ENCODE measurements around the gene HIVEP3.

Gene HIVEP3

GRCh38 chr1:41650028-41650880 is 268.5 kb downstream of the HIVEP3 start:
- POLR2A ChIA-PET, result no interaction called here
- Histone ChIP-seq H3K36me3 (ENCODE audit: control insufficient read depth in 4 of 4, insufficient read depth in 4 of 4, low read length in 3 of 4) (no peaks in the 10 kb centered on the region), H3K27ac (ENCODE audit: insufficient read depth in 1 of 2, low read depth in 1 of 2, low read length in 2 of 2, poor library complexity in 1 of 2, severe bottlenecking in 2 of 2) (no peak overlapping the region), H3K27me3 (replicated peaks in 2 of 5; ENCODE audit: control insufficient read depth in 4 of 5, insufficient read depth in 5 of 5, low read length in 4 of 5) (no peaks in the 10 kb centered on the region), H3K4me3 (ENCODE audit: control insufficient read depth in 1 of 7, extremely low read depth in 1 of 7, insufficient read depth in 4 of 7, low read depth in 2 of 7, low read length in 6 of 7) (no peak overlapping the region), H3K9me3 (ENCODE audit: control extremely low read depth in 1 of 5, control insufficient read depth in 4 of 5, insufficient read depth in 2 of 5, low read depth in 1 of 5, low read length in 4 of 5) (no peaks in the 10 kb centered on the region), H3K4me1 (ENCODE audit: control extremely low read depth in 1 of 4, control insufficient read depth in 4 of 4, insufficient read depth in 4 of 4, low read length in 3 of 4) (peaks cover 0 to 16% (median 0%) of the 10 kb centered on the region in 4 experiments)
- 97% methylated on average over 8 of the region's 11 CpGs for WGBS (ENCODE audit: insufficient coverage)
- CTCF ChIA-PET, result interaction anchor here (0.9 to 1.4 kb wide), 2 partner anchors 9 to 22 kb away, joined by 3 to 4 read pairs; no protein-coding TSS in a partner anchor
- DNase-seq, result no peak

- ChIA-PET POLR2A (no interaction called here), CTCF (interaction anchor here (0.9 kb wide), 1 partner anchor 9 kb away, joined by 3 read pairs; no protein-coding TSS in a partner anchor)
- Histone ChIP-seq H3K27me3 (replicated peaks in 2 of 5; ENCODE audit: control insufficient read depth in 4 of 5, insufficient read depth in 5 of 5, low read length in 4 of 5) (no peaks in the 10 kb centered on the region), H3K4me1 (ENCODE audit: control extremely low read depth in 1 of 4, control insufficient read depth in 4 of 4, insufficient read depth in 4 of 4, low read length in 3 of 4) (peaks cover 0 to 16% (median 0%) of the 10 kb centered on the region in 4 experiments), H3K9me3 (ENCODE audit: control extremely low read depth in 1 of 5, control insufficient read depth in 4 of 5, insufficient read depth in 2 of 5, low read depth in 1 of 5, low read length in 4 of 5) (no peaks in the 10 kb centered on the region), H3K4me3 (ENCODE audit: control insufficient read depth in 1 of 7, extremely low read depth in 1 of 7, insufficient read depth in 4 of 7, low read depth in 2 of 7, low read length in 6 of 7) (no peak overlapping the region), H3K36me3 (ENCODE audit: control insufficient read depth in 4 of 4, insufficient read depth in 4 of 4, low read length in 3 of 4) (no peaks in the 10 kb centered on the region), H3K27ac (ENCODE audit: insufficient read depth in 1 of 2, low read depth in 1 of 2, low read length in 2 of 2, poor library complexity in 1 of 2, severe bottlenecking in 2 of 2) (no peak overlapping the region)
- DNase-seq, result no peak
- 87% methylated on average over 7 of the region's 9 CpGs for WGBS (ENCODE audit: insufficient coverage)
These were observed 269.2 kb downstream of the HIVEP3 start for GRCh38 chr1:41649396-41650027.

- Histone ChIP-seq H3K27me3 (replicated peaks in 2 of 5; ENCODE audit: control insufficient read depth in 4 of 5, insufficient read depth in 5 of 5, low read length in 4 of 5) (no peaks in the 10 kb centered on the region), H3K36me3 (ENCODE audit: control insufficient read depth in 4 of 4, insufficient read depth in 4 of 4, low read length in 3 of 4) (no peaks in the 10 kb centered on the region), H3K4me1 (ENCODE audit: control extremely low read depth in 1 of 4, control insufficient read depth in 4 of 4, insufficient read depth in 4 of 4, low read length in 3 of 4) (peaks cover 0 to 16% (median 0%) of the 10 kb centered on the region in 4 experiments), H3K4me3 (ENCODE audit: control insufficient read depth in 1 of 7, extremely low read depth in 1 of 7, insufficient read depth in 4 of 7, low read depth in 2 of 7, low read length in 6 of 7) (no peak overlapping the region), H3K9me3 (ENCODE audit: control extremely low read depth in 1 of 5, control insufficient read depth in 4 of 5, insufficient read depth in 2 of 5, low read depth in 1 of 5, low read length in 4 of 5) (no peaks in the 10 kb centered on the region), H3K27ac (ENCODE audit: insufficient read depth in 1 of 2, low read depth in 1 of 2, low read length in 2 of 2, poor library complexity in 1 of 2, severe bottlenecking in 2 of 2) (no peak overlapping the region)
- POLR2A ChIA-PET, result no interaction called here
- CTCF ChIA-PET, result no interaction called here
- 94% methylated on average over 5 of the region's 6 CpGs for WGBS (ENCODE audit: insufficient coverage)
- no peak for DNase-seq
These were observed 269.9 kb downstream of the HIVEP3 start for GRCh38 chr1:41648844-41649243.

GRCh38 chr1:41648230-41648629 is 270.5 kb downstream of the HIVEP3 start:
- no peak overlapping the region for H3K27ac ChIP-seq (ENCODE audit: insufficient read depth in 1 of 2, low read depth in 1 of 2, low read length in 2 of 2, poor library complexity in 1 of 2, severe bottlenecking in 2 of 2)
- no peak for DNase-seq
- ChIA-PET CTCF (no interaction called here), POLR2A (no interaction called here)
- H3K27me3 ChIP-seq (replicated peaks in 2 of 5; ENCODE audit: control insufficient read depth in 4 of 5, insufficient read depth in 5 of 5, low read length in 4 of 5), result no peaks in the 10 kb centered on the region
- no peak overlapping the region for H3K4me3 ChIP-seq (ENCODE audit: control insufficient read depth in 1 of 7, extremely low read depth in 1 of 7, insufficient read depth in 4 of 7, low read depth in 2 of 7, low read length in 6 of 7)
- H3K4me1 ChIP-seq (ENCODE audit: control extremely low read depth in 1 of 4, control insufficient read depth in 4 of 4, insufficient read depth in 4 of 4, low read length in 3 of 4), result peaks cover 0 to 16% (median 0%) of the 10 kb centered on the region in 4 experiments
- WGBS (ENCODE audit: insufficient coverage), result 97% methylated on average over 5 of the region's 5 CpGs
- no peaks in the 10 kb centered on the region for H3K9me3 ChIP-seq (ENCODE audit: control extremely low read depth in 1 of 5, control insufficient read depth in 4 of 5, insufficient read depth in 2 of 5, low read depth in 1 of 5, low read length in 4 of 5)
- H3K36me3 ChIP-seq (ENCODE audit: control insufficient read depth in 4 of 4, insufficient read depth in 4 of 4, low read length in 3 of 4), result no peaks in the 10 kb centered on the region

GRCh38 chr1:41647221-41648135 is 271.2 kb downstream of the HIVEP3 start:
- 94% methylated on average over 4 of the region's 4 CpGs for WGBS (ENCODE audit: insufficient coverage)
- POLR2A ChIA-PET, result no interaction called here
- H3K27ac ChIP-seq (ENCODE audit: insufficient read depth in 1 of 2, low read depth in 1 of 2, low read length in 2 of 2, poor library complexity in 1 of 2, severe bottlenecking in 2 of 2), result no peak overlapping the region
- peaks cover 0 to 12% (median 0%) of the 10 kb centered on the region in 4 experiments for H3K4me1 ChIP-seq (ENCODE audit: control extremely low read depth in 1 of 4, control insufficient read depth in 4 of 4, insufficient read depth in 4 of 4, low read length in 3 of 4)
- no peaks in the 10 kb centered on the region for H3K36me3 ChIP-seq (ENCODE audit: control insufficient read depth in 4 of 4, insufficient read depth in 4 of 4, low read length in 3 of 4)
- no peak overlapping the region for H3K4me3 ChIP-seq (ENCODE audit: control insufficient read depth in 1 of 7, extremely low read depth in 1 of 7, insufficient read depth in 4 of 7, low read depth in 2 of 7, low read length in 6 of 7)
- no peaks in the 10 kb centered on the region for H3K9me3 ChIP-seq (ENCODE audit: control extremely low read depth in 1 of 5, control insufficient read depth in 4 of 5, insufficient read depth in 2 of 5, low read depth in 1 of 5, low read length in 4 of 5)
- H3K27me3 ChIP-seq (replicated peaks in 2 of 5; ENCODE audit: control insufficient read depth in 4 of 5, insufficient read depth in 5 of 5, low read length in 4 of 5), result no peaks in the 10 kb centered on the region
- no peak for DNase-seq
- CTCF ChIA-PET, result no interaction called here

- Histone ChIP-seq H3K4me1 (ENCODE audit: control extremely low read depth in 1 of 4, control insufficient read depth in 4 of 4, insufficient read depth in 4 of 4, low read length in 3 of 4) (peaks cover 0 to 12% (median 3%) of the 10 kb centered on the region in 4 experiments), H3K27ac (ENCODE audit: insufficient read depth in 1 of 2, low read depth in 1 of 2, low read length in 2 of 2, poor library complexity in 1 of 2, severe bottlenecking in 2 of 2) (no peak overlapping the region), H3K27me3 (replicated peaks in 2 of 5; ENCODE audit: control insufficient read depth in 4 of 5, insufficient read depth in 5 of 5, low read length in 4 of 5) (no peaks in the 10 kb centered on the region), H3K4me3 (ENCODE audit: control insufficient read depth in 1 of 7, extremely low read depth in 1 of 7, insufficient read depth in 4 of 7, low read depth in 2 of 7, low read length in 6 of 7) (no peak overlapping the region), H3K36me3 (ENCODE audit: control insufficient read depth in 4 of 4, insufficient read depth in 4 of 4, low read length in 3 of 4) (no peaks in the 10 kb centered on the region), H3K9me3 (ENCODE audit: control extremely low read depth in 1 of 5, control insufficient read depth in 4 of 5, insufficient read depth in 2 of 5, low read depth in 1 of 5, low read length in 4 of 5) (no peaks in the 10 kb centered on the region)
- 98% methylated on average over 4 of the region's 4 CpGs for WGBS (ENCODE audit: insufficient coverage)
- POLR2A ChIA-PET, result no interaction called here
- CTCF ChIA-PET, result no interaction called here
- DNase-seq, result no peak
These were observed 272.5 kb downstream of the HIVEP3 start for GRCh38 chr1:41646186-41646585.

Data from common myeloid progenitor, CD34-positive (primary cell).